Activated naive CD4-positive, alpha-beta T cell treated with anti-CD3 and anti-CD28 coated beads, Interleukin-2, amount 50 U/mL, for 24 hours (primary cell): Measurements from ENCODE around the gene FAM20B.

Experiments
- H3K27ac Mint-ChIP-seq: one replicate; pipeline ENCODE4 v1.8.0; 2021; ENCODE audit warnings: mild to moderate bottlenecking, mixed read lengths
- H3K27me3 Mint-ChIP-seq: one replicate; pipeline ENCODE4 v1.8.0; 2021; ENCODE audit warnings: mixed read lengths
- H3K36me3 Mint-ChIP-seq: one replicate; pipeline ENCODE4 v1.8.0; 2021; ENCODE audit warnings: mixed read lengths
- H3K4me1 Mint-ChIP-seq: one replicate; pipeline ENCODE4 v1.8.0; 2021; ENCODE audit warnings: mixed read lengths
- H3K4me3 Mint-ChIP-seq: one replicate; pipeline ENCODE4 v1.8.0; 2021; ENCODE audit warnings: mild to moderate bottlenecking, mixed read lengths
- H3K9me3 Mint-ChIP-seq: one replicate; pipeline ENCODE4 v1.8.0; 2021; ENCODE audit warnings: mixed read lengths

FAM20B gene

DNA sequence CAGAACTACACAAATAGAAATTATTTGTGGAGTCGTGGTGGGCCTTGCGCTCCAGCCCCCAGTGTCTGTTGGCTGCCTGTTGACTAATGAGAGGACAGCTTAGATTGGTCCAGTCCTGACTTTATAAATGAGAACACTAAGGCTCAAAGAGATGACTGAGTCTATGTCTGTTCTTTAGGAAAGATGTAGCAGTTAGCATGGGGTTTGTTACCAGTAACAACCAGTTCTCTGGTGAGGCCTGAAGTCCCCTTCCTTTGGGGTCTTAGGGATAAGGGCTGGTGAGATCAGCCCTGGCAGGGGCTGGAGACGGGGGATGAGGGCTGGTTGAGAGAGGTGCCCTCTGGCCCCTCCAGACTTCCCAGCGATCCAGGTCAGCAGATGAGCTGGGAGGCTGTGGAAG, 65.2 kb downstream of the FAM20B start:
- Mint-ChIP-seq H3K27ac (peak overlapping the region; percentile 14), H3K9me3 (no peaks in the 10 kb centered on the region), H3K4me1 (no peaks in the 10 kb centered on the region), H3K4me3 (no peak overlapping the region), H3K36me3 (peaks cover 6% of the 10 kb centered on the region), H3K27me3 (no peaks in the 10 kb centered on the region)

- no peak overlapping the region for H3K27ac Mint-ChIP-seq
- H3K4me3 Mint-ChIP-seq = no peak overlapping the region
- no peaks in the 10 kb centered on the region for H3K27me3 Mint-ChIP-seq
- peaks cover 4% of the 10 kb centered on the region for H3K36me3 Mint-ChIP-seq
- H3K9me3 Mint-ChIP-seq = no peaks in the 10 kb centered on the region
- no peaks in the 10 kb centered on the region for H3K4me1 Mint-ChIP-seq
Measured at GRCh38 chr1:179091691-179092165, 66.0 kb downstream of the FAM20B start.

- Mint-ChIP-seq H3K27ac (no peak overlapping the region), H3K27me3 (no peaks in the 10 kb centered on the region), H3K9me3 (no peaks in the 10 kb centered on the region), H3K4me1 (no peaks in the 10 kb centered on the region), H3K36me3 (peaks cover 5% of the 10 kb centered on the region), H3K4me3 (no peak overlapping the region)
Measured at GRCh38 chr1:179092896-179093461, 67.3 kb downstream of the FAM20B start.

GRCh38 chr1:179094818-179095217, 69.1 kb downstream of the FAM20B start:
- Mint-ChIP-seq H3K9me3 (no peaks in the 10 kb centered on the region), H3K4me3 (no peak overlapping the region), H3K27me3 (no peaks in the 10 kb centered on the region), H3K4me1 (no peaks in the 10 kb centered on the region), H3K36me3 (peaks cover 5% of the 10 kb centered on the region), H3K27ac (no peak overlapping the region)

DNA sequence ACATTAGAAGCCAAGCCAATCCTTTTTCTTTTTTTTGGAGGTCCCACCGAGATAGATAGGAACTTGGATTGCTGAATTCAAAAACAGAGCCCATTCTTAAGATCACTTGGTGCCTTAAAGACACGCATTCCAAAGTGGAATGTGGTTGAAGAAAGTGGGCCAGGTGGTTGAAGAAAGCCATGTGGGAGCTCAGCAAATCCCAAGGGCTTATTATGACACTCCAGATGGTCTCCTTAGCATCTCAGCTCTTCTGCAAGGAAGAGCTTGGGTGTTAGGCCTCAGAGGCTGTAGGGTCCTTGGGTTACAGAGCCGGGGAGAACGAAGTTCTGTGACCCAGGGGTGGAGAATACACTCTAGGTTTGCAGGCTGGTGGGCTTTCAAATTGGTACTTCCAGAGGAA, 69.7 kb downstream of the FAM20B start:
- H3K4me3 Mint-ChIP-seq = no peak overlapping the region
- H3K27ac Mint-ChIP-seq = no peak overlapping the region
- H3K27me3 Mint-ChIP-seq = no peaks in the 10 kb centered on the region
- no peaks in the 10 kb centered on the region for H3K9me3 Mint-ChIP-seq
- peaks cover 5% of the 10 kb centered on the region for H3K36me3 Mint-ChIP-seq
- H3K4me1 Mint-ChIP-seq = no peaks in the 10 kb centered on the region

- no peak overlapping the region for H3K4me3 Mint-ChIP-seq
- no peaks in the 10 kb centered on the region for H3K27me3 Mint-ChIP-seq
- no peaks in the 10 kb centered on the region for H3K4me1 Mint-ChIP-seq
- H3K27ac Mint-ChIP-seq = no peak overlapping the region
- H3K36me3 Mint-ChIP-seq = peaks cover 5% of the 10 kb centered on the region
- no peaks in the 10 kb centered on the region for H3K9me3 Mint-ChIP-seq
Measured at GRCh38 chr1:179095924-179096323, 70.2 kb downstream of the FAM20B start.

DNA sequence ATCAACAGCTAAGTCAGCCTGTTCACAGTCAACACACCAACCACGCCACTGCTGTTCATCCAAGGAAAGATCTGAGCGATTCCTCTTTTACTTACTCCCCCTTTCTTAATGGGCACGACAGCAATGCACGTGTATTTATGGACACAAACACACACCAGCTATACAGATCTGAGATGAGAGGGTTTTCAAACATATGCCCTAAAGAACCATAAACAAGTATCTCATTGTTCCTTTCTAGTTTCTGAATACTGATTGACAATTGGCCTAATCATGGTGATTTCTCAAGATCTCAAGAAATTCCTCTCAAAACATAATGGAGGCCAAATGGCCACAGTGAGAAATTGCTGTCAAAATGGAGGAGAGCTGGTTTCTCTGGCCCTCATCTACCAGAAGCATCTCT, 74.2 kb downstream of the FAM20B start:
- no peaks in the 10 kb centered on the region for H3K4me1 Mint-ChIP-seq
- no peaks in the 10 kb centered on the region for H3K9me3 Mint-ChIP-seq
- peaks cover 2% of the 10 kb centered on the region for H3K36me3 Mint-ChIP-seq
- H3K4me3 Mint-ChIP-seq = no peak overlapping the region
- no peaks in the 10 kb centered on the region for H3K27me3 Mint-ChIP-seq
- no peak overlapping the region for H3K27ac Mint-ChIP-seq

DNA sequence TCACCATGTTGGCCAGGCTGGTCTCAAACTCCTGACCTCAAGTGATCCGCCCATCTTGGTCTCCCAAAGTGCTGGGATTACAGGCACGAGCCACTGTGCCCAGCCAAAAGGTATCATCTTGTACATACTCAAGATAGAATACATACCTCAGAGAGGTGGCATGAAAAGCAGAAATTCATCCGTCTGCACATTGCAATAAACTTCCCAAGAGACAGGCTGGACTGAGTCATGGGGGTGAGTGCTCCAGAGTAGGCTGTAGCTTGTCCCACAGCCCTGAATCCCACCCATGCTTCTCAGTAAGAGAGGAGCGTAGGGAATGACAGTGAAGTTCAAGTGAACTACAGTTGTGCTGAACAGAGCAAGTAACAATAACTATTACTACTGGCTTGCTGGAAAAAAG, 75.9 kb downstream of the FAM20B start:
- Mint-ChIP-seq H3K27ac (no peak overlapping the region), H3K4me1 (no peaks in the 10 kb centered on the region), H3K27me3 (no peaks in the 10 kb centered on the region), H3K4me3 (no peak overlapping the region), H3K36me3 (peaks cover 2% of the 10 kb centered on the region), H3K9me3 (no peaks in the 10 kb centered on the region)

DNA sequence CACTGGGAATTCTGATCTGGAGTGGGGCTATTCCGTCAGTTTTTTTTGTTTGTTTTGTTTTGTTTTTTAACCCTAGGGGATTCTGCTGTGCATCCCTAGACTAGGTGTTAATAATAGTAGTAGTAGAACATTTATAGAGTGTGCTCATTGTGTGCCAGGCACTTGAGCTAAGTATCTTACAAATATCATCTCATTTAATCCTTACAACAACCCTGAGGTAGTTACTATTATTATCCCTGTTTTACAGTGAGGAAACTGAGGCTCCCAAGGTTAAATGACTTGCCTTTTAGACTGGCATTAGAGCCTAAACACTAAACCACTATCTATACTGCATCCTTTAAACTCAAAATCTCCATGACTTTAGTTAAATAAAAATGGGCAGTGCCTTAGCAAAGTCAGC, 78.3 kb downstream of the FAM20B start:
- Mint-ChIP-seq H3K4me1 (no peaks in the 10 kb centered on the region), H3K36me3 (peaks cover 2% of the 10 kb centered on the region)

DNA sequence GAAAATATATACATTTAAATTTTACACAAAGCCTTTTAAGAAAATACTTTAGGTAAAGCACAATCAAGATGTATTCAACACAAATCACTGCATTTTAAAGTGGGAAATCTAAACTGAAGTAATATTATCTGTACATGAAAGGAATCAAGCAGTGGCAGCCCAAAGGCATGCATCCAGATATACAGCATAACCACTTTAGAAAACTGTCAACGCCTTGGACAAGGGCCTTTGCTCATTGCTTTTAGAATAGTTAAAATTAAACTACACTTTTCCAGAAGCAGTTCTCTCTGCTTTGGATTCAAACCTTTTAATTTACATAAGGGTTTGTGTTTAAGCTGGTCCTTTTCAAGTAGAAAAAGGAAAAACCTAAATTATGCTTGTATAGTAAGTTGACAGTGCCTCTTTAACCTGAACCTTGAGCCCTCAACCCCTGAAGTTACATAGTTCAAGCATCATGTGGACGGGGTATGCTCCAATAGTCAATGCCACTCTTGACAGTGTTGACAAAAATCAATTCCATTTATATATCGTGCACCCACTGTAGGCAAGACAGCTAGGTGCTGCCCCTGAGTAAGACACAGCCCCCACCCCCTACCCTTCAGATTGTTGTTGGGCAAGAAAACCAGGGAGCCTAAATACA, 79.0 kb downstream of the FAM20B start:
- Mint-ChIP-seq H3K4me3 (no peak overlapping the region), H3K27me3 (no peaks in the 10 kb centered on the region), H3K27ac (no peak overlapping the region), H3K4me1 (no peaks in the 10 kb centered on the region), H3K36me3 (peaks cover 6% of the 10 kb centered on the region), H3K9me3 (no peaks in the 10 kb centered on the region)

More for the DNA sequence above, 78.3 kb downstream of the FAM20B start:
- H3K27ac Mint-ChIP-seq = no peak overlapping the region
- H3K27me3 Mint-ChIP-seq = no peaks in the 10 kb centered on the region
- no peak overlapping the region for H3K4me3 Mint-ChIP-seq
- H3K9me3 Mint-ChIP-seq = no peaks in the 10 kb centered on the region

- H3K27ac Mint-ChIP-seq = no peak overlapping the region
Measured at GRCh38 chr1:179105393-179105792, 79.7 kb downstream of the FAM20B start.

DNA sequence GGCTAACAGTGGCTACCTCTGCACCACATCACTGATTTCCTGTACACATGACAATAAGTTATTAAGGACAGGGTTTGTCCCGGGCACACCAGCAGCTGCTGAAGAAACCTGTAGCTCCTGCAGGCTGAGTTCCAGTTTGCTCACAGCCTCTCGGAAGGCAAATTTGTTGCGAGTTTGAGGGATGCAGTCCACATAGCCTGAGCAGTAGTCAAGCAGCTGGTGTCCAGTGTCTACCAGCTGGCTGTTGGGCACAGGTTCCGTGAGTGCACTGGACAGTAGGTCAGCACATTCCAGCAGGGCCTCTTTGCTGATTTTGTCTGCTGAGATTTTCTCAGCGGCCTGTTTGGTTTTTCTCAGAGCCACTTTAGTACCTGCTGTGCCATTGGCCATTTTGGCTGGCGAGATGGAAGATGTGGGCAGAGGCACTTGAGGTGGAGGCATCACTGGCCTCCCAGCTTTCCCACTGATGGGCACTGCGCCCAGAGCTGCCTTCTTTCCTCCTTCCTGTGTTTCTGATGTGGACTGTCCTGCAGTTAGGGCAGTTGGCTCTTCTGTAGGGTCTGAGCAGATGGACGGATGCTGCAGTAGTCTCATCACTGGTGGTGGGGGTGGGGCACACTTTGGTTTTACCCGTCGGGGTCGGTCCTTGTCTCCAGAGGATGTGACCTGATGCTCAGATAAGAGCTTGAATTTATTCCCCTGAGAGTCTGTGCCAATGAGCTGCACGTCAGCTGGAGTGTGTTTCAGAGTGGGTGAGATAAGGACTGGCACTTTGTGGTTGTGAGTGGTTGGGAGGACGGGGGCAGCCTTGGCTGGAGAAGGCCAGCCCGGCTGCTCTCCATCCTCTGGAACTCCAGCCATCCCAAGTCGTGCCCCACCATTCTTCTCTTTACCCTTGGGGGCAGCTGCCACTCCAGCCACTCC, 82.3 kb downstream of the FAM20B start:
- Mint-ChIP-seq H3K27me3 (no peaks in the 10 kb centered on the region), H3K9me3 (no peaks in the 10 kb centered on the region), H3K4me3 (no peak overlapping the region), H3K4me1 (no peaks in the 10 kb centered on the region), H3K36me3 (peaks cover 8% of the 10 kb centered on the region), H3K27ac (no peak overlapping the region)

More at GRCh38 chr1:179105393-179105792, 79.7 kb downstream of the FAM20B start:
- no peak overlapping the region for H3K4me3 Mint-ChIP-seq
- H3K9me3 Mint-ChIP-seq = no peaks in the 10 kb centered on the region
- no peaks in the 10 kb centered on the region for H3K27me3 Mint-ChIP-seq
- H3K4me1 Mint-ChIP-seq = no peaks in the 10 kb centered on the region
- H3K36me3 Mint-ChIP-seq = peaks cover 8% of the 10 kb centered on the region

DNA sequence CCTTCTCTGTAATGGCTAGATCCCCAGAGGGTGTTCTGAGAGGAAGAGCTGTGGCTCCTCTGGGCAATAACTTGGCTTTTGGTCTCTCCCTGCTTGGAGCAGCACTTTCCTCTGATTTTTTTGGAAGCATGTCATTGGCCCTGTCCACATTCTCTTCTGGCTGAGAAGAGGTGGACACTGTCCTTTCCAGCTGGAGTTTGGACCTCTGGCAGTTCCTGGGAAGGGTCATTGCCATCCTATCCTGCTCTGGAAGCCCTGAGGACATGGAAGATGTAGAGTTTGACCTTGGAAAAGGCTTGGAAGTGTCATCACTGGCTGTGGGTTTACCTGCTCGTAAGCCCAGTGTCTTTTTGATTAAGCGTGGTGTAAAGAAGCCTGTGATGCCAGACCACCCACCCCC, 83.0 kb downstream of the FAM20B start:
- Mint-ChIP-seq H3K27me3 (no peaks in the 10 kb centered on the region), H3K9me3 (no peaks in the 10 kb centered on the region), H3K27ac (no peak overlapping the region), H3K36me3 (peaks cover 8% of the 10 kb centered on the region), H3K4me3 (no peak overlapping the region), H3K4me1 (no peaks in the 10 kb centered on the region)

- H3K27ac Mint-ChIP-seq = no peak overlapping the region
Measured at GRCh38 chr1:179115181-179115580, 89.5 kb downstream of the FAM20B start.

DNA sequence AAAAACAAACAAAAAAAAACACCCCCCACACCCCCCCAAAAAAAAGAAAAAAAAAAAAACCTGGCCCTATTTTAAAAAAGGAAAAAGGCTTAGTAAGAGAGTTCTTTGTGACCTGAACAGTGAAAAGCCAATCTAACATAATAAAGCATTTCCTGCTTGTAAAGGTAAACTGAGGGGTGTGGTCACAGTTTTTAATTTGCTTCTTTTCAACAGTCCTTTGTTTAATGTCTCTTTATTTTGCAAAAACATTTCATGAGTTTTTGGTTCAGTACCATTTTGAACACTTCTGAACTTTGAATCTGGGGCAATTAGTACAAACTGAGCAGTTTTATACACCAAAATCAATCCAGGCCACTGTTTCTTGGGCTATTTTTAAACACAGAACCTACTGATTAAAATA, 93.8 kb downstream of the FAM20B start:
- no peak overlapping the region for H3K27ac Mint-ChIP-seq
- no peaks in the 10 kb centered on the region for H3K27me3 Mint-ChIP-seq
- H3K4me3 Mint-ChIP-seq = no peak overlapping the region
- H3K36me3 Mint-ChIP-seq = peaks cover 5% of the 10 kb centered on the region
- peaks cover 9% of the 10 kb centered on the region for H3K4me1 Mint-ChIP-seq
- H3K9me3 Mint-ChIP-seq = no peaks in the 10 kb centered on the region

More at GRCh38 chr1:179115181-179115580, 89.5 kb downstream of the FAM20B start:
- Mint-ChIP-seq H3K4me3 (no peak overlapping the region), H3K4me1 (no peaks in the 10 kb centered on the region), H3K27me3 (no peaks in the 10 kb centered on the region), H3K9me3 (no peaks in the 10 kb centered on the region), H3K36me3 (peaks cover 10% of the 10 kb centered on the region)

GRCh38 chr1:179120736-179121135, 95.0 kb downstream of the FAM20B start:
- peaks cover 9% of the 10 kb centered on the region for H3K4me1 Mint-ChIP-seq
- H3K36me3 Mint-ChIP-seq = peaks cover 9% of the 10 kb centered on the region
- H3K27me3 Mint-ChIP-seq = no peaks in the 10 kb centered on the region
- H3K27ac Mint-ChIP-seq = no peak overlapping the region
- H3K9me3 Mint-ChIP-seq = no peaks in the 10 kb centered on the region
- H3K4me3 Mint-ChIP-seq = no peak overlapping the region
